K562 (cell line): Measurements from ENCODE around the gene KLHL13.

ENCODE experiments used
- HMG20B ChIP-seq: fragments of 250-450 bp; sonication (Bioruptor Pico); IDR thresholded peaks from 2 replicates; pipeline ENCODE4 v1.5.0; 2021; ENCODE audit warnings: mild to moderate bottlenecking
- LEF1 ChIP-seq: fragments of 450-650 bp; IDR thresholded peaks from 2 replicates; pipeline ENCODE4 v1.6.1; 2016; ENCODE audit warnings: mild to moderate bottlenecking
- ZEB2 ChIP-seq: fragments of 450-650 bp; IDR thresholded peaks from 2 replicates; pipeline ENCODE4 v1.6.1; 2016
- ZNF175 ChIP-seq: fragments of 200-800 bp; sonication (Bioruptor generic); IDR thresholded peaks from 2 replicates; pipeline ENCODE4 v1.6.1; 2016; ENCODE audit warnings: low read depth, mild to moderate bottlenecking, missing genetic modification characterization, missing compliant biosample characterization
- ZNF184 ChIP-seq: sonication (generic); formaldehyde crosslinking; IDR thresholded peaks from 2 replicates; pipeline ENCODE4 v1.5.0; 2020; ENCODE audit warnings: missing genetic modification reagents
- TF ChIP-seq, protein P1 (sequence below), 3 experiments: IDR thresholded peaks in 2 of 3; conservative IDR thresholded peaks in 1 of 3; 2 replicates each; pipeline ENCODE4 v1.5.1; 2011 to 2012; ENCODE audit warnings: low read length in 3 of 3, mild to moderate bottlenecking in 3 of 3, control low read depth in 2 of 3, improper control_type of control experiment in 1 of 3, inconsistent platforms in 1 of 3, low read depth in 1 of 3, mixed read lengths in 1 of 3, moderate library complexity in 1 of 3; ENCODE audit not compliant: insufficient read depth in 2 of 3

DNA sequence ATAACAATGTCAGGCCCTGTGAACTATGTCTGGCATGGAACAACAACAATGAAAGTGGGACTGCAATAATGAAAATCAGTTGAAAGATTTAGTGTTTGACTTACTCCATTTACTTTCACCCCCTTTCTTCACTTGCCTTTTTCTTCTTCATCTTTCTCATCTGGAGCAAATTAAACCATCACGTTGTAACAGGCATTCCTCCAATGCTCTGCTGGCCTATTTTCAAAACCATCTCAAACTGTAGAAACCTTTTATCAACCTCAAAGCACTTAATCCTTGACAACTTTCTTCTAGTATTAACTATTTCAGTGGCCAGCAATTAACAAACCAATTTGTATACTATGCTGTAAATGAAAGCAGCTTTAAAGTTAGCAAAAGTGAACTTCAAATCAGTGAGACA is 8.3 kb downstream of the KLHL13 start:
- TF ChIP-seq ZNF184 (CRISPR knock-in tag) (no peak), LEF1 (no peak), ZEB2 (no peak), HMG20B (CRISPR knock-in tag) (no peak), ZNF175 (CRISPR knock-in tag) (no peak)
- TF ChIP-seq, protein P1, sequence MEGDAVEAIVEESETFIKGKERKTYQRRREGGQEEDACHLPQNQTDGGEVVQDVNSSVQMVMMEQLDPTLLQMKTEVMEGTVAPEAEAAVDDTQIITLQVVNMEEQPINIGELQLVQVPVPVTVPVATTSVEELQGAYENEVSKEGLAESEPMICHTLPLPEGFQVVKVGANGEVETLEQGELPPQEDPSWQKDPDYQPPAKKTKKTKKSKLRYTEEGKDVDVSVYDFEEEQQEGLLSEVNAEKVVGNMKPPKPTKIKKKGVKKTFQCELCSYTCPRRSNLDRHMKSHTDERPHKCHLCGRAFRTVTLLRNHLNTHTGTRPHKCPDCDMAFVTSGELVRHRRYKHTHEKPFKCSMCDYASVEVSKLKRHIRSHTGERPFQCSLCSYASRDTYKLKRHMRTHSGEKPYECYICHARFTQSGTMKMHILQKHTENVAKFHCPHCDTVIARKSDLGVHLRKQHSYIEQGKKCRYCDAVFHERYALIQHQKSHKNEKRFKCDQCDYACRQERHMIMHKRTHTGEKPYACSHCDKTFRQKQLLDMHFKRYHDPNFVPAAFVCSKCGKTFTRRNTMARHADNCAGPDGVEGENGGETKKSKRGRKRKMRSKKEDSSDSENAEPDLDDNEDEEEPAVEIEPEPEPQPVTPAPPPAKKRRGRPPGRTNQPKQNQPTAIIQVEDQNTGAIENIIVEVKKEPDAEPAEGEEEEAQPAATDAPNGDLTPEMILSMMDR (IDR thresholded peaks at IDR 0.05 in 2 of 3, conservative IDR thresholded peaks at IDR 0.05 in 1 of 3; ENCODE audit: insufficient read depth in 2 of 3, low read depth in 1 of 3, low read length in 3 of 3) = no peak
